HCT116 (cell line): ENCODE data around the gene PDK2. TPM values are rescaled to one million over a fixed set of nuclear protein-coding genes. Genes with fewer than 3 reads are reported as not detected.
A peak's percentile ranks its signal among the peaks of the same experiment; 100 is the strongest.

Source experiments
- ATAC-seq: fragments of 200-7000 bp; cut with Tn5 transposase; 2 replicates; pipeline ENCODE4 v1.9.1; 2020; ENCODE audit warnings: mild to moderate bottlenecking, moderate library complexity
- BruUV-seq: library from RNA; stranded (reverse); fragments of 400-500 nt; replicated peaks from 2 replicates; lab custom pipeline; 2021; lab: Mats Ljungman, UMichigan
- CTCF ChIA-PET: fragments of 300-600 bp; sonication (Branson Sonifier 250); formaldehyde crosslinking; loops from one replicate; lab custom pipeline; 2021; ENCODE audit warnings: antibody characterized with exemption; lab: Charles Lee
- POLR2A ChIA-PET: fragments of 300-600, 350-600 bp; sonication (Branson Sonifier 250); formaldehyde crosslinking; loops from one replicate; lab custom pipeline; 2021; ENCODE audit warnings: antibody characterized with exemption; lab: Charles Lee
- RAD21 ChIA-PET, 2 experiments: fragments of 300-600 bp; sonication (Branson Sonifier 250); formaldehyde crosslinking; loops; one replicate each; lab custom pipeline; 2023; ENCODE audit warnings: low total read pairs in 2 of 2; ENCODE audit not compliant: uncharacterized antibody in 2 of 2, unreplicated experiment in 2 of 2, low non-redundant PET in 1 of 2; lab: Charles Lee
- DNase-seq: peaks from one replicate; pipeline ENCODE4 v3.0.0-alpha.2; 2010; ENCODE audit warnings: low read depth, low spot score
- H2AFZ ChIP-seq: fragments of 200-600 bp; shearing (Covaris generic), sonication (generic); 2 replicates; pipeline ENCODE4 v1.6.1; 2017; ENCODE audit warnings: low read depth, mixed run types, mixed read lengths, antibody characterized with exemption, low read length; ENCODE audit not compliant: poor library complexity, severe bottlenecking
- H3K27ac ChIP-seq: 2 replicates; pipeline ENCODE4 v1.5.1; 2012; ENCODE audit warnings: low read depth, low read length
- H3K27me3 ChIP-seq: fragments of 200-600 bp; sonication (generic); 2 replicates; pipeline ENCODE4 v1.6.1; 2016; ENCODE audit warnings: mixed run types, low read length, mixed read lengths; ENCODE audit not compliant: insufficient read depth
- H3K36me3 ChIP-seq, 2 experiments: fragments of 200-500 bp in 1 of 2; fragments of 200-600 bp in 1 of 2; sonication (Bioruptor generic) in 1 of 2; sonication (generic) in 1 of 2; 2 replicates each; pipeline versions ENCODE4 v1.5.1 to v1.6.1; 2014 to 2016; ENCODE audit warnings: low read length in 2 of 2, inconsistent platforms in 1 of 2, mixed read lengths in 1 of 2, mixed run types in 1 of 2; ENCODE audit not compliant: insufficient read depth in 2 of 2, control insufficient read depth in 1 of 2
- H3K4me1 ChIP-seq, 2 experiments: fragments of 200-600 bp in 1 of 2; sonication (generic) in 1 of 2; 2 replicates each; pipeline versions ENCODE4 v1.5.1 to v1.6.1; 2012 to 2017; ENCODE audit warnings: low read length in 2 of 2, inconsistent platforms in 1 of 2, mild to moderate bottlenecking in 1 of 2, mixed read lengths in 1 of 2, mixed run types in 1 of 2, moderate library complexity in 1 of 2; ENCODE audit not compliant: insufficient read depth in 2 of 2, control insufficient read depth in 1 of 2
- H3K4me2 ChIP-seq: fragments of 200-600 bp; sonication (generic); 2 replicates; pipeline ENCODE4 v1.6.1; 2017; ENCODE audit warnings: mixed run types, low read length, mixed read lengths
- H3K4me3 ChIP-seq, 2 experiments: fragments of 200-600 bp in 1 of 2; sonication (generic) in 1 of 2; replicated peaks in 1 of 2; 2 replicates each; pipeline ENCODE4 v1.5.1; 2011 to 2016; ENCODE audit warnings: low read length in 2 of 2, control low read depth in 1 of 2, low read depth in 1 of 2, mild to moderate bottlenecking in 1 of 2, mixed read lengths in 1 of 2, mixed run types in 1 of 2
- H3K79me2 ChIP-seq: fragments of 200-600 bp; sonication (generic); 2 replicates; pipeline ENCODE4 v1.6.1; 2017; ENCODE audit warnings: mild to moderate bottlenecking, mixed run types, low read length, moderate library complexity, mixed read lengths; ENCODE audit not compliant: insufficient read depth
- H3K9ac ChIP-seq: fragments of 200-600 bp; sonication (generic); 2 replicates; pipeline ENCODE4 v1.6.1; 2016; ENCODE audit warnings: low read length, mixed read lengths
- H3K9me2 ChIP-seq: fragments of 200-600 bp; sonication (generic), shearing (Covaris generic); 2 replicates; pipeline ENCODE4 v1.6.1; 2017; ENCODE audit warnings: mixed run types, mild to moderate bottlenecking, moderate library complexity; ENCODE audit not compliant: insufficient read depth
- H3K9me3 ChIP-seq, 2 experiments: fragments of 200-500 bp in 1 of 2; fragments of 200-600 bp in 1 of 2; sonication (Bioruptor generic) in 1 of 2; sonication (generic) in 1 of 2; 2 replicates each; pipeline ENCODE4 v1.6.1; 2014 to 2017; ENCODE audit warnings: low read length in 2 of 2, mixed read lengths in 2 of 2, inconsistent platforms in 1 of 2, low read depth in 1 of 2, mild to moderate bottlenecking in 1 of 2, mixed run types in 1 of 2, moderate library complexity in 1 of 2; ENCODE audit not compliant: control insufficient read depth in 1 of 2, insufficient read depth in 1 of 2
- H4K20me1 ChIP-seq: fragments of 200-600 bp; sonication (generic), shearing (Covaris generic); 2 replicates; pipeline ENCODE4 v1.6.1; 2017; ENCODE audit warnings: mixed run types, mild to moderate bottlenecking, moderate library complexity; ENCODE audit not compliant: insufficient read depth
- CBX3 ChIP-seq: IDR thresholded peaks from 2 replicates; pipeline ENCODE4 v1.6.1; 2012; ENCODE audit warnings: low read depth
- CTCF ChIP-seq, 3 experiments: fragments of 200-600 bp in 1 of 3; sonication (generic) in 1 of 3; IDR thresholded peaks in 2 of 3; conservative IDR thresholded peaks in 1 of 3; 2 replicates each; pipeline ENCODE4 v1.5.1; 2012 to 2017; ENCODE audit warnings: low read depth in 2 of 3, low read length in 2 of 3, antibody characterized with exemption in 1 of 3, borderline replicate concordance in 1 of 3, control low read depth in 1 of 3, mild to moderate bottlenecking in 1 of 3, mixed read lengths in 1 of 3, mixed run types in 1 of 3, moderate library complexity in 1 of 3; ENCODE audit not compliant: insufficient read depth in 1 of 3
- EGR1 ChIP-seq: IDR thresholded peaks from 2 replicates; pipeline ENCODE4 v1.6.1; 2012; ENCODE audit warnings: low read depth
- ELF1 ChIP-seq: IDR thresholded peaks from 2 replicates; pipeline ENCODE4 v1.6.1; 2012; ENCODE audit warnings: low read depth, borderline replicate concordance
- EZH2 ChIP-seq: fragments of 200-600 bp; sonication (generic); IDR thresholded peaks from 2 replicates; pipeline ENCODE4 v1.6.1; 2017; ENCODE audit warnings: antibody characterized with exemption, mixed run types
- EZH2phosphoT487 ChIP-seq: fragments of 200-600 bp; IDR thresholded peaks from 2 replicates; pipeline ENCODE4 v1.6.1; 2018; ENCODE audit warnings: antibody characterized with exemption, borderline replicate concordance
- FOSL1 ChIP-seq: IDR thresholded peaks from 2 replicates; pipeline ENCODE4 v1.6.1; 2012; ENCODE audit warnings: low read depth
- JUND ChIP-seq: IDR thresholded peaks from 2 replicates; pipeline ENCODE4 v1.6.1; 2012
- MAX ChIP-seq: IDR thresholded peaks from 2 replicates; pipeline ENCODE4 v1.6.1; 2012
- POLR2A ChIP-seq: IDR thresholded peaks from 2 replicates; pipeline ENCODE4 v1.7.0; 2011; ENCODE audit warnings: borderline replicate concordance; ENCODE audit not compliant: insufficient read depth, insufficient read length; ENCODE audit errors: extremely low read depth
- POLR2AphosphoS5 ChIP-seq: IDR thresholded peaks from 2 replicates; pipeline ENCODE4 v1.6.1; 2011; ENCODE audit warnings: mild to moderate bottlenecking, low read depth, low read length, moderate library complexity
- RAD21 ChIP-seq: IDR thresholded peaks from 2 replicates; pipeline ENCODE4 v1.6.1; 2012; ENCODE audit warnings: low read depth, mild to moderate bottlenecking
- SP1 ChIP-seq: IDR thresholded peaks from 2 replicates; pipeline ENCODE4 v1.6.1; 2012; ENCODE audit warnings: low read depth
- SRF ChIP-seq: IDR thresholded peaks from 2 replicates; pipeline ENCODE4 v1.6.1; 2012; ENCODE audit warnings: low read depth
- TCF7L2 ChIP-seq: IDR thresholded peaks from 2 replicates; pipeline ENCODE4 v1.7.0; 2011; ENCODE audit warnings: borderline replicate concordance, inconsistent platforms; ENCODE audit not compliant: insufficient read depth, insufficient read length; ENCODE audit errors: extremely low read depth
- YY1 ChIP-seq: IDR thresholded peaks from 2 replicates; pipeline ENCODE4 v1.6.1; 2011; ENCODE audit warnings: low read length, low read depth, moderate library complexity, mild to moderate bottlenecking; ENCODE audit not compliant: insufficient replicate concordance; ENCODE audit errors: extremely low read depth
- ZBTB33 ChIP-seq: IDR thresholded peaks from 2 replicates; pipeline ENCODE4 v1.6.1; 2011; ENCODE audit warnings: mild to moderate bottlenecking, low read length, moderate library complexity; ENCODE audit not compliant: insufficient replicate concordance; ENCODE audit errors: extremely low read depth
- ZFX ChIP-seq: fragments of 450-650 bp; IDR thresholded peaks from 2 replicates; pipeline ENCODE4 v1.6.1; 2017
- intact Hi-C: fragments of 100-400 bp; cut with micrococcal nuclease; formaldehyde crosslinking; loops from 2 replicates; pipeline ENCODE4 v1.10.0; 2022
- total RNA-seq: library from RNA; stranded (reverse); gene quantifications from one replicate; pipeline ENCODE4 v1.2.1, GENCODE V29; 2021; ENCODE audit not compliant: unreplicated experiment

The PDK2 gene
- total RNA-seq, 1 experiment from 2014 or later: 39.1 TPM

GRCh38 chr17:50132104-50132794 lies 37.1 kb downstream of the PDK2 start (continued):
- no peak for TF ChIP-seq FOSL1

GRCh38 chr17:50133028-50133768 lies 38.0 kb downstream of the PDK2 start:
- DNase-seq: no peak
- Histone ChIP-seq H3K27ac (peak overlapping the region; percentile 51), H3K4me1 (peaks cover 12 to 25% of the 10 kb centered on the region in 2 experiments), H3K9me3 (no peaks in the 10 kb centered on the region), H4K20me1 (no peaks in the 10 kb centered on the region), H3K4me3 (no peak overlapping the region), H3K79me2 (peaks cover 7% of the 10 kb centered on the region; the same call in 1 of the 2 replicates), H3K9me2 (no peaks in the 10 kb centered on the region), H3K27me3 (no peaks in the 10 kb centered on the region), H3K4me2 (peak overlapping the region; percentile 33), H3K36me3 (peaks cover 37 to 40% of the 10 kb centered on the region in 2 experiments), H3K9ac (peak overlapping the region; percentile 4; the same call in 1 of the 2 replicates), H2AFZ (no peak overlapping the region)
- ChIA-PET CTCF (interaction anchor here (1.0 to 2.4 kb wide), 3 partner anchors 16 to 18 kb away, joined by 3 to 7 read pairs (median 5); no protein-coding TSS in a partner anchor), RAD21 (no interaction called here), POLR2A (no interaction called here)
- BruUV-seq: no TSS peak
- TF ChIP-seq ZBTB33 (no peak), MAX (no peak), SRF (no peak), EZH2 (no peak), ZFX (no peak), EGR1 (no peak), YY1 (no peak), RAD21 (no peak), TCF7L2 (no peak), EZH2phosphoT487 (no peak), JUND (no peak), SP1 (no peak), POLR2AphosphoS5 (no peak; the same call in none of the 2 replicates), CTCF (IDR thresholded peaks at IDR 0.05 in 2 of 3, conservative IDR thresholded peaks at IDR 0.05 in 1 of 3; ENCODE audit: borderline replicate concordance in 1 of 3, insufficient read depth in 1 of 3, low read depth in 2 of 3, low read length in 2 of 3) (no peak), FOSL1 (no peak), POLR2A (no peak), CBX3 (no peak), ELF1 (no peak)
- intact Hi-C loops: no loop called here
- ATAC-seq: peak; percentile 50
